Liver (tissue), 3 donors: ENCODE results near the gene VAC14.

Experiments used
- TF ChIP-seq, protein P1 (sequence below): fragments of 150-350 bp; IDR thresholded peaks from 2 replicates; pipeline ENCODE4 v1.5.1; 2017; ENCODE audit warnings: improper control_type of control experiment, low read depth, low read length; ENCODE audit not compliant: missing input control
- TF ChIP-seq, protein P2 (sequence below): IDR thresholded peaks from 2 replicates; pipeline ENCODE4 v1.6.1; 2016; ENCODE audit warnings: antibody characterized with exemption
- donor health status: healthy.
- donor health status: healthy.

DNA sequence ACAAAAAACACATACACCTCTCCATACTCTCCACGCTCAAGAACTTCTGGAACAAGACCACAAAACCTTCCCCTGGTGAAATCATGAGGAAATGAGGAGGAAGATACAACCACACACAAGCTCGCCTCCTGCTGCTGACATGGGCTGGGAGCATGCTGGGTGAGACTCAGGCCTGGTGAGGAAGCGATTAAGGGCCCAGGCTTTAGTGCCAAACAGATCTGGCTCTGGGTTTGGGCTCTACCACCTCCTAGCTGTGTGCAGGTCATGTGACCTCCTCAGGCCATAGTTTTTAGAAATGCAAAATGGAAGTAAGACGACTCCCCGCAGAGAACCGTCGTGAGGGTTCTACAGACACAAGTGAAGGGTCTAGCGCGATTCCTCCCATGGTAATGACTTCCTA, 41.3 kb downstream of the VAC14 start:
- TF ChIP-seq, protein P1, sequence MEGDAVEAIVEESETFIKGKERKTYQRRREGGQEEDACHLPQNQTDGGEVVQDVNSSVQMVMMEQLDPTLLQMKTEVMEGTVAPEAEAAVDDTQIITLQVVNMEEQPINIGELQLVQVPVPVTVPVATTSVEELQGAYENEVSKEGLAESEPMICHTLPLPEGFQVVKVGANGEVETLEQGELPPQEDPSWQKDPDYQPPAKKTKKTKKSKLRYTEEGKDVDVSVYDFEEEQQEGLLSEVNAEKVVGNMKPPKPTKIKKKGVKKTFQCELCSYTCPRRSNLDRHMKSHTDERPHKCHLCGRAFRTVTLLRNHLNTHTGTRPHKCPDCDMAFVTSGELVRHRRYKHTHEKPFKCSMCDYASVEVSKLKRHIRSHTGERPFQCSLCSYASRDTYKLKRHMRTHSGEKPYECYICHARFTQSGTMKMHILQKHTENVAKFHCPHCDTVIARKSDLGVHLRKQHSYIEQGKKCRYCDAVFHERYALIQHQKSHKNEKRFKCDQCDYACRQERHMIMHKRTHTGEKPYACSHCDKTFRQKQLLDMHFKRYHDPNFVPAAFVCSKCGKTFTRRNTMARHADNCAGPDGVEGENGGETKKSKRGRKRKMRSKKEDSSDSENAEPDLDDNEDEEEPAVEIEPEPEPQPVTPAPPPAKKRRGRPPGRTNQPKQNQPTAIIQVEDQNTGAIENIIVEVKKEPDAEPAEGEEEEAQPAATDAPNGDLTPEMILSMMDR: no peak
- TF ChIP-seq, protein P2, sequence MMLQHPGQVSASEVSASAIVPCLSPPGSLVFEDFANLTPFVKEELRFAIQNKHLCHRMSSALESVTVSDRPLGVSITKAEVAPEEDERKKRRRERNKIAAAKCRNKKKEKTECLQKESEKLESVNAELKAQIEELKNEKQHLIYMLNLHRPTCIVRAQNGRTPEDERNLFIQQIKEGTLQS: no peak
